Subcutaneous abdominal adipose tissue (tissue), 5 donors: Measurements from ENCODE around the gene ZNF343.
"Not testable (repeated sequence)": the region's sequence is repeated elsewhere in the genome, so short reads cannot be mapped to it uniquely, and the experiment has no call there.

Source experiments
- H3K27ac ChIP-seq: one replicate; pipeline ENCODE4 v1.7.0; 2013; ENCODE audit warnings: low read depth, mild to moderate bottlenecking, inconsistent platforms, low read length, moderate library complexity
- H3K27me3 ChIP-seq, 5 donors: one replicate each; pipeline ENCODE4 v1.7.0; 2013; ENCODE audit warnings: low read length in 5 of 5, inconsistent platforms in 1 of 5; ENCODE audit not compliant: control insufficient read depth in 5 of 5, insufficient read depth in 4 of 5
- H3K36me3 ChIP-seq, 5 donors: one replicate each; pipeline ENCODE4 v1.7.0; 2013; ENCODE audit warnings: low read length in 5 of 5; ENCODE audit not compliant: control insufficient read depth in 5 of 5, insufficient read depth in 5 of 5
- H3K4me1 ChIP-seq, 5 donors: one replicate each; pipeline ENCODE4 v1.7.0; 2013; ENCODE audit warnings: low read length in 5 of 5, mild to moderate bottlenecking in 3 of 5, moderate library complexity in 1 of 5; ENCODE audit not compliant: control insufficient read depth in 5 of 5, insufficient read depth in 5 of 5
- H3K4me3 ChIP-seq, 5 donors: one replicate each; pipeline ENCODE4 v1.7.0; 2013; ENCODE audit warnings: low read length in 5 of 5, low read depth in 1 of 5
- H3K9ac ChIP-seq, 5 donors: one replicate each; pipeline ENCODE4 v1.7.0; 2013; ENCODE audit warnings: low read length in 5 of 5, mild to moderate bottlenecking in 4 of 5, moderate library complexity in 3 of 5
- H3K9me3 ChIP-seq, 5 donors: one replicate each; pipeline ENCODE4 v1.7.0; 2013; ENCODE audit warnings: low read length in 5 of 5; ENCODE audit not compliant: control insufficient read depth in 5 of 5
- donor health status: healthy.
- donor health status: healthy.
- donor health status: healthy.
- donor health status: healthy.
- donor health status: healthy.

ZNF343 gene

DNA sequence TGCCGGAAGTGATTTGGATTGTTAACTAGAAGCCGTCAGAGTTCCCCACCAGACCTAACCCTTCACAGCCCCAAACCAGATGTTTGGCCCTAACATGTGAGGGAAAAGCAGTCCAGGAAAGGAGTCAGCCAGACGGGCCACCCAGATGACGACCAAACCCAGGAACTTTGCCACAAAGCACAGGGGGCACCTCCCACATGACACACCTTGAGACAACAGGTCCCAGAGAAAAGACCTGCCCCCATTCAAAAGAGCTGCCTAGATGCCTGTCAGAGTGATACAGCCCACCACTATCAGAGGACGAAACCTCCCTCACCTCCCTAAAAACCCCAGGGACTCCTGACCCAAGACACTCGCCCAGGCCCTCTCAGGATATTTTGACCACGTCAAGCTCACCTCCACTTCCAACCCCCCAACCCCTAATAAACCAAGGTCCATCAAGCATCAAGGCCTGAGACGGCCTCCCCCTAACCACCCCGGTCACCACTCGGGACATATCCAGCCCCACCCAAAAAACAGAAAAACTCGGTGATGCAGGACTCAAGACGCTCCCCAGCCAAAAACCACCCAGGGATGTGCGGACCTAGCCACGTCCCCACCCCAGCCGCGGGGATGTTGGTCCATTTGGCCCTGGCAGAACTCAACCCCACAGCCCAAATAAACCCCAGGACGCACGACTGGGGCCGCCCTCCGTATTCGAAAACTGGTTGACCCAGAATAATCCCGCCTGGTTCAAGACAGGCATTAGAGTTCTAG is 662 bp downstream of the ZNF343 start:
- Histone ChIP-seq H3K9me3 (no peaks in the 10 kb centered on the region), H3K27ac (peak overlapping the region; percentile 91), H3K9ac (peak overlapping the region; percentile 85 to 97 (median 89)), H3K4me1 (peaks cover 4 to 25% (median 19%) of the 10 kb centered on the region in 5 donors), H3K4me3 (peak overlapping the region; percentile 71 to 92 (median 85)), H3K36me3 (no peaks in the 10 kb centered on the region), H3K27me3 (no peaks in the 10 kb centered on the region)

- Histone ChIP-seq H3K36me3 (no peaks in the 10 kb centered on the region), H3K9ac (peak overlapping the region in 4 of 5 donors; percentile 85 to 97 (median 88)), H3K4me3 (peak overlapping the region in 3 of 5 donors; percentile 82 to 92 (median 90)), H3K9me3 (no peaks in the 10 kb centered on the region), H3K4me1 (peaks cover 4 to 25% (median 19%) of the 10 kb centered on the region in 5 donors), H3K27ac (peak overlapping the region; percentile 91), H3K27me3 (no peaks in the 10 kb centered on the region)
These were observed 1.3 kb downstream of the ZNF343 start for GRCh38 chr20:2507464-2507863.

DNA sequence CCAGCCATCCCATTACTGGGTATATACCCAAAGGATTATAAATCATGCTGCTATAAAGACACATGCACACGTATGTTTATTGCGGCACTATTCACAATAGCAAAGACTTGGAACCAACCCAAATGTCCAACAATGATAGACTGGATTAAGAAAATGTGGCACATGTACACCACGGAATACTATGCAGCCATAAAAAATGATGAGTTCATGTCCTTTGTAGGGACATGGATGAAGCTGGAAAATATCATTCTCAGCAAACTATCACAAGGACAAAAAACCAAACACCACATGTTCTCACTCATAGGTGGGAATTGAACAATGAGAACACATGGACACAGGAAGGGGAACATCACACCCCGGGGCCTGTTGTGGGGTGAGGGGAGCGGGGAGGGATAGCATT is 2.3 kb downstream of the ZNF343 start:
- not testable (repeated sequence) for H3K27me3 ChIP-seq, H3K27ac ChIP-seq, H3K9me3 ChIP-seq, H3K4me3 ChIP-seq, H3K9ac ChIP-seq, H3K36me3 ChIP-seq
- peaks cover 4 to 25% (median 19%) of the 10 kb centered on the region in 5 donors for H3K4me1 ChIP-seq

GRCh38 chr20:2504803-2505202 is 3.9 kb downstream of the ZNF343 start:
- Histone ChIP-seq H3K36me3 (peaks cover 2 to 12% (median 9%) of the 10 kb centered on the region in 5 donors), H3K4me1 (peaks cover 4 to 23% (median 19%) of the 10 kb centered on the region in 5 donors)
- H3K27me3 ChIP-seq, H3K9me3 ChIP-seq, H3K4me3 ChIP-seq, H3K9ac ChIP-seq, H3K27ac ChIP-seq: not testable (repeated sequence)

DNA sequence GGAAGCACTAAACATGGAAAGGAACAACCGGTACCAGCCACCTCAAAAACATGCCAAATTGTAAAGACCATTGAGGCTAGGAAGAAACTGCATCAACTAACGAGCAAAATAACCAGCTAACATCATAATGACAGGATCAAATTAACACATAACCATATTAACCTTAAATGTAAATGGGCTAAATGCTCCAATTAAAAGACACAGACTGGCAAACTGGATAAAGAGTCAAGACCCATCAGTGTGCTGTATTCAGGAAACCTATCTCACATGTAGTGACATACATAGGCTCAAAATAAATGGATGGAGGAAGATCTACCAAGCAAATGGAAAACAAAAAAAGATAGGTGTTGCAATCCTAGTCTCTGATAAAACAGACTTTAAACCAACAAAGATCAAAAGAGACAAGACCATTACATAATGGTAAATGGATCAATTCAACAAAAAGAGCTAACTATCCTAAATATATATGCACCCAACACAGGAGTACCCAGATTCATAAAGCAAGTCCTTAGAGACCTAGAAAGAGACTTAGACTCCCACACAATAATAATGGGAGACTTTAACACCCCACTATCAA is 5.8 kb downstream of the ZNF343 start:
- H3K27me3 ChIP-seq, H3K9ac ChIP-seq, H3K9me3 ChIP-seq, H3K4me1 ChIP-seq, H3K4me3 ChIP-seq, H3K27ac ChIP-seq: not testable (repeated sequence)
- H3K36me3 ChIP-seq: peaks cover 7 to 28% (median 23%) of the 10 kb centered on the region in 5 donors

- Histone ChIP-seq H3K4me3 (no peak overlapping the region), H3K27ac (no peak overlapping the region), H3K36me3 (peaks cover 35 to 84% (median 53%) of the 10 kb centered on the region in 5 donors), H3K27me3 (no peaks in the 10 kb centered on the region), H3K9ac (no peak overlapping the region), H3K4me1 (no peaks in the 10 kb centered on the region), H3K9me3 (no peaks in the 10 kb centered on the region)
These were observed 23.1 kb downstream of the ZNF343 start for GRCh38 chr20:2485661-2486060.

- Histone ChIP-seq H3K9me3 (no peaks in the 10 kb centered on the region), H3K4me3 (no peak overlapping the region), H3K4me1 (no peaks in the 10 kb centered on the region), H3K27me3 (no peaks in the 10 kb centered on the region), H3K9ac (no peak overlapping the region), H3K36me3 (peaks cover 32 to 81% (median 53%) of the 10 kb centered on the region in 5 donors), H3K27ac (no peak overlapping the region)
These were observed 23.6 kb downstream of the ZNF343 start for GRCh38 chr20:2485080-2485479.

DNA sequence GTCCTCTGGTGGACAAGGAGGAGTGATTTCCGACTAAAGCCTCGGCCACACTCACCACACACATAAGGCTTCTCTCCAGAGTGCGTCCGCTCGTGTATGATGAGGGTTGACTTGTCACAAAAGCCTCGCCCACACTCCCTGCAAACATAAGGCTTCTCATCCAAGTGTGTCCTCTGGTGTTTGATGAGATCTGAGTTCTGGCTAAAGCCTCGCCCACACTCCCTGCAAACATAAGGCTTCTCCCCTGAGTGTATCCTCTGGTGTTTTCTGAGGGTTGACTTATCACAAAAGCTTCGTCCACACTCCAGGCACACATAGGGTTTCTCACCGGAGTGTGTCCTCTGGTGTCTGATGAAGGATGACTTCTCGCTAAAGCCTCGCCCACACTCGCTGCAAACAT is 25.2 kb downstream of the ZNF343 start:
- peaks cover 22 to 73% (median 48%) of the 10 kb centered on the region in 5 donors for H3K36me3 ChIP-seq

DNA sequence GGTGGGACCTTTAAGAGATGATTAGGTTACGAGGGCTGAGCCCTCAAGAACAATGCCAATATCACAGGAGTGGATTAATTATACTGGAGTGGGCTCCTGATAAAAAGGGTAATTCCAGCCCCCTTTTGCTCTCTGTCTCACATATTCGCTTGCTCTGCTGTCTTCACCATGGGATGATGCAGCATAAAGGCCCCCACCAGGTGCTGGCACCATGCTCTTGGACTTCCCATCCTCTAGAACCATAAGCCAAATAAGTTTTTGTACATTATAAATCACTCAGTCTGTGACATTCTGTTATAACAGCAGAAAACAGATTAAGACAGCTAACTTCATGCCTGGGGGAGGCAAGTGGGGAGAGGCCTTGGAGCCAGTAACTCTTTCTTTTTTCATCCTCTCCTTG is 28.3 kb downstream of the ZNF343 start:
- no peak overlapping the region for H3K9ac ChIP-seq
- H3K4me1 ChIP-seq: peaks cover 2 to 22% (median 21%) of the 10 kb centered on the region in 5 donors
- H3K4me3 ChIP-seq: no peak overlapping the region
- H3K27me3 ChIP-seq: no peaks in the 10 kb centered on the region
- peaks cover 8 to 50% (median 36%) of the 10 kb centered on the region in 5 donors for H3K36me3 ChIP-seq
- no peak overlapping the region for H3K27ac ChIP-seq
- H3K9me3 ChIP-seq: no peaks in the 10 kb centered on the region

More for the DNA sequence above, 25.2 kb downstream of the ZNF343 start:
- Histone ChIP-seq H3K4me1 (no peaks in the 10 kb centered on the region), H3K9ac (no peak overlapping the region), H3K9me3 (no peaks in the 10 kb centered on the region), H3K27ac (no peak overlapping the region), H3K4me3 (no peak overlapping the region), H3K27me3 (no peaks in the 10 kb centered on the region)
